SHP77 (cell line): ENCODE measurements around the gene SAMD14.
A peak's percentile ranks its signal among the peaks of the same experiment; 100 is the strongest.

Source experiments
- DNase-seq, 2 experiments: peaks; one replicate each; lab custom pipeline; 2025; lab: John Stamatoyannopoulos, UW

The SAMD14 gene

GRCh38 chr17:50096092-50096491 is 33.9 kb downstream of the SAMD14 start:
- no peak for DNase-seq

GRCh38 chr17:50095626-50096037 is 34.3 kb downstream of the SAMD14 start:
- DNase-seq, result no peak

GRCh38 chr17:50094753-50095619 is 35.0 kb downstream of the SAMD14 start, which contains the start of gene PDK2:
Gene PDK2 (plus strand): TSS chr17:50095351. CDS start chr17:50095436, 85 bp downstream.
- DNase-seq, result no peak

- peak; percentile 76 to 77 for DNase-seq
These were observed 35.7 kb downstream of the SAMD14 start for GRCh38 chr17:50094243-50094752.

GRCh38 chr17:50093807-50094206 is 36.2 kb downstream of the SAMD14 start:
- DNase-seq, result no peak

- DNase-seq, result no peak
These were observed 36.7 kb downstream of the SAMD14 start for GRCh38 chr17:50093246-50093645.

- no peak for DNase-seq
These were observed 38.1 kb downstream of the SAMD14 start for GRCh38 chr17:50091918-50092285.

- DNase-seq, result no peak
These were observed 38.7 kb downstream of the SAMD14 start for GRCh38 chr17:50090971-50091917.

GRCh38 chr17:50090071-50090470 is 39.9 kb downstream of the SAMD14 start:
- no peak for DNase-seq

- no peak for DNase-seq
These were observed 40.8 kb downstream of the SAMD14 start for GRCh38 chr17:50088952-50089825.

GRCh38 chr17:50087912-50088405 is 42.0 kb downstream of the SAMD14 start:
- DNase-seq, result no peak

- peak; percentile 59 to 79 for DNase-seq
These were observed 42.6 kb downstream of the SAMD14 start for GRCh38 chr17:50087246-50087911.

GRCh38 chr17:50081757-50082156 is 48.2 kb downstream of the SAMD14 start:
- DNase-seq, result no peak

- no peak for DNase-seq
These were observed 49.1 kb downstream of the SAMD14 start for GRCh38 chr17:50080827-50081226.

- DNase-seq, result no peak
These were observed 49.9 kb downstream of the SAMD14 start for GRCh38 chr17:50080096-50080480.

GRCh38 chr17:50079334-50080095 is 50.4 kb downstream of the SAMD14 start:
- peak; percentile 45 to 47 for DNase-seq

- no peak for DNase-seq
These were observed 51.5 kb downstream of the SAMD14 start for GRCh38 chr17:50078430-50078829.

- DNase-seq, result no peak
These were observed 53.2 kb downstream of the SAMD14 start for GRCh38 chr17:50076591-50077235.

GRCh38 chr17:50076221-50076590 is 53.8 kb downstream of the SAMD14 start:
- DNase-seq, result no peak
